Muscle layer of duodenum (tissue), 2 donors: ENCODE results near the gene ACOX3.

ENCODE experiments used
- H3K27ac ChIP-seq: one replicate; pipeline ENCODE4 v1.7.0; 2013; ENCODE audit warnings: mild to moderate bottlenecking, low read length
- H3K27me3 ChIP-seq: one replicate; pipeline ENCODE4 v1.7.0; 2013; ENCODE audit warnings: low read depth, mild to moderate bottlenecking, control low read depth, low read length
- H3K36me3 ChIP-seq, 2 donors: one replicate each; pipeline ENCODE4 v1.7.0; 2013; ENCODE audit warnings: low read length in 2 of 2, control low read depth in 1 of 2, mild to moderate bottlenecking in 1 of 2; ENCODE audit not compliant: insufficient read depth in 2 of 2, control insufficient read depth in 1 of 2
- H3K4me1 ChIP-seq, 2 donors: one replicate each; pipeline ENCODE4 v1.7.0; 2013; ENCODE audit warnings: low read length in 2 of 2, mild to moderate bottlenecking in 2 of 2, control low read depth in 1 of 2, moderate library complexity in 1 of 2; ENCODE audit not compliant: insufficient read depth in 2 of 2, control insufficient read depth in 1 of 2
- H3K4me3 ChIP-seq, 2 donors: one replicate each; pipeline ENCODE4 v1.7.0; 2013; ENCODE audit warnings: low read length in 2 of 2, low read depth in 1 of 2, mild to moderate bottlenecking in 1 of 2
- H3K9me3 ChIP-seq, 2 donors: one replicate each; pipeline ENCODE4 v1.7.0; 2013; ENCODE audit warnings: low read length in 2 of 2, control low read depth in 1 of 2, mild to moderate bottlenecking in 1 of 2; ENCODE audit not compliant: control insufficient read depth in 1 of 2
- donor health status: healthy.

ACOX3 gene

DNA sequence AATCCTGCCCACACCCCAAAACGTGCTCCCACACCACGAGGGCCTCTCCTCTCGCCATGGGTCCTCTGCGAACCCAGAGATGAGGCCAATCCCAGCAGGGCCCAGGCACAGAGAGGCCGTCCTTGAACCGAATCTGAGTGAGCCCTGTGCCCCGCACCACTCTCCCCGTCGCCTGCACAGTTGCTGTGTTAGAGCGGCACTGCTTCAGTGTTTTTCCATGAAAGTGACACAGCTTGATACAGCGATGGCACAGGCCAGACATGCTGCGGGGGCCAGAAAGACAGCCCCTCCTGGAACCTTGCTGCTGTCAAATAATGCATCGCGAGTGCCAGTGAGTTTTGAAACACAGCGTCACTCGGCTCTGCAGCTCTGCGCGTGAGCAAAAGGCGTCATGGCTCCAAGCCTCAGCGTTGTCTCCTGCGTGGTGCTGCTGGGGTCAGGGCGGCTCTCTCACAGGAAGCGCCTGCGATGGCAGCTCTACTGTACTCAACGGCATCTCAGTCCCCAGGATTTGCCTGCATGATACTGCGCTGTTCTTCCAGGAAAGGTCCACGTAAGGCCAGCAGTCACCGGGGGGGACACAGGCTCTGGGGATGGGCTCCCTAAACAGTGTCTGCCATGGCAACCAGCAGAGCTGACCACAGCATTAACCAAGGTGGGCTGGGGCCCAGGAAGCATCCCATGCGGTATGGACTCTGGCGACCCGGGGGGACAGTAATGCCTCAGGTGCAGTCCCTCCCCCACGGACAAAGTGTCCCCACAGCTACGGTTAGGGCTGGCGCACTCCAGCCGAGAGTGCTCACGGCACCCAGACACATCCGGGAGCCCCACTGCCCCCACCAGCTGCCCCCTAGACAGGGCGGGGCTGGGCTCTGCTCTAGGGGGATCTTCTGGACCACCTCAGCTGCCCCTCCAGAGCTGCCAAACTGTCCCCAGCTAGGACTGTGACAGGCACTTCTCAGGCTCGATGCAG lies 63.1 kb downstream of the ACOX3 start:
- peaks cover 14 to 56% of the 10 kb centered on the region in 2 donors for H3K36me3 ChIP-seq
- H3K27me3 ChIP-seq, result no peaks in the 10 kb centered on the region

DNA sequence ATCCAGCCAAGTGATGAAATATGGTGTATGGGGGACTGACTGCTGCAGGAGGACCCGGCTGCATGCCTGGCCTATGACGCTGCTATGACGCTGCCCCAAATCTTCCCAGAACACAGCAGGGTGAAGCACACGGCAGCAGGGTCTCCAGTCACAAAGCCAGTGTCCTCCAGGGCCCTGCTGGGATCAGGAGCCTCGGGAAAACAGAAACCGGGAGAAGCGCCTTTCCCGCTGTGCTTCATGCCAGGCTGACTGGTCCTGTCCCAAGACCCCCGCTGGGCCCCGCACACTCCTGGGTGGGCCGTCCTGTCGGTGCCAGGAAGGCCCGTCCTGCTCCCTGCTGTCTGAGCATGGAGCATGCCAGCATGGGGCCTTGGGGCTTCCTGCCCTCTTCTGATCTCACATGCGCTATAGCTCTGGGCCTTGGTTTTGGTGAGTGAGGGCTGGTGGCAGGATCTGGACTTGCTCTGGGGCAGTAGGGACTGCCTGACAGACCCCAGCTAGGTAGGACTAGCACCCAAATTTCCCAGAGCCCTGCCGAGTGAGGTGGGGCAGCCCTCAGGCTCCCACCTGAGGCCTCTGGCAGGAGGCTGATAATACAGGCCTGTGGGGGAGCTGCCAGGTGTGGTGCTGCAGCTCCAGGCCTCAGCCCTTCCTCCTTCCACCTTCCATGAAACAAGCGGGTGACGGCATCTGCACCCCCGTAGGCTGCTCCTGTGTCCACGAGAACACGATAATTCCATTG lies 64.0 kb downstream of the ACOX3 start:
- H3K36me3 ChIP-seq, result peaks cover 14 to 63% of the 10 kb centered on the region in 2 donors
- H3K4me3 ChIP-seq, result no peak overlapping the region
- H3K9me3 ChIP-seq, result no peaks in the 10 kb centered on the region
- no peaks in the 10 kb centered on the region for H3K27me3 ChIP-seq
- no peaks in the 10 kb centered on the region for H3K4me1 ChIP-seq
- H3K27ac ChIP-seq, result no peak overlapping the region

More for the DNA sequence above, 63.1 kb downstream of the ACOX3 start:
- Histone ChIP-seq H3K9me3 (no peaks in the 10 kb centered on the region), H3K4me1 (no peaks in the 10 kb centered on the region), H3K4me3 (no peak overlapping the region), H3K27ac (no peak overlapping the region)

DNA sequence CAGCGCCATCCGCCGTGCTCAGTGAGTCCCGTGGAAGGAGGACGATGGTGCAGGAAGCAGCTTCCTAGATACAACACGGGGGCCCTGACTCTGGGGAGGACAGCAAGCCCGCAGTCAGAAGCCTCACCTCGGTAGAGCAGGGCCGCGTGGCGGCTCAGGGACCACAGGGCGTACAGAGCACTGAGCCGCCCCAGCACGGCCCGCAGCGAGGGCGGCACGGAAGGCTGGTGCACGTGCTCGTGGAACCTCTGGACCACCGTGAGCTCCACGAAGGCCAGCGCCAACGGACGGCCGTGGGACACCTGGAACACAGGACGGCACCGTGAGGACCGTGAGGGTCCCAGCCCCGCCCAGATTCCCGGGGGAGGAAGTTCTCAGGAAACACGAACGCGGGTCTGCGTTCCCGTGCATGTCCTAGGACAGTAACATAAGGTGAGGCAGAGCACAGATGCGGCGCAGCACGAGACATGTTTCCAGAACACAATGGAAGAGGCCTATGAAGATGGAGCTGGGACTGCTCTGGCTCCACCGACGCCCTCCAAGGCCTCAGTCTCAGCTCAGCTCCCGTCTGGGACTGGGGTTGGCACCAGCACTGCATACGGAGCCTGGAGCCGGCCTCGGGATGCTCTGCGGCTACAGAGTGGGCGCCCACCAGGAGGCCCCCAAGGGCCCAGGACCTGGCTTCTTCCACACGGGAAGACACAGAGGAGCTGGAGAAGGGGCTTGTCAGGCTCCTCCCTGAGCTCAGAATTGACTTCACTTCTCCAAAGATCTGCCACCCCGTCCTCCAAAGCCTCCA lies 65.5 kb downstream of the ACOX3 start:
- peaks cover 4 to 54% of the 10 kb centered on the region in 2 donors for H3K36me3 ChIP-seq
- H3K4me1 ChIP-seq, result no peaks in the 10 kb centered on the region
- no peak overlapping the region for H3K4me3 ChIP-seq
- no peaks in the 10 kb centered on the region for H3K9me3 ChIP-seq
- H3K27me3 ChIP-seq, result no peaks in the 10 kb centered on the region
- H3K27ac ChIP-seq, result no peak overlapping the region

DNA sequence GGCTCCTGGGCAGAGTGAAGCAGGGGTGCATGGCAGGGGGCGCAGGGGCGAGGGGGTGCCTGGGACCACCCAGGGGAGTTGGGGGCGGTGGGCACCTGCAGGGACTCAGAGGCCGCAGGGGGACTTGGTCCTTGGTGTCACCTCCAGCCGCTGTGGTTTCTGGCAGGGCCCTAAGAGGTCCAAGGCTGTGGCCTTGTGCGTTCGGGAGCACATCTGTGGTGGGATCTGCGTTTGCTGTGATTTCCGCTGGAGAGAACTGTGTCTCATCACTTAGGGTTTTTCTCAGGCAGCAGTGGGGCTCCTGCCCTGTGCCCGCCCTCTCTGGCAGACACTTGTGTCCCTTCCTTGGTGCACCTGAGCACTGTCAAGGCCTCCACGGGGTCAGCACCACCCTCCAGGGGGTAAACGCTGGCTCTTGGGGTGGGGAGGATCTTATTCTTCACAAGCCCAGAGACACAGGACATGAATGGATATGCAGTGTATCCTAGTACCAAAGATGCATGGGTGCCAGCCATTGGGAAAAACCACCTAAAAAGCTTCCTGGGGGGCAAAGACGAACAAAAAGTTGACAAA lies 66.5 kb downstream of the ACOX3 start:
- Histone ChIP-seq H3K4me1 (no peaks in the 10 kb centered on the region), H3K27me3 (no peaks in the 10 kb centered on the region), H3K27ac (no peak overlapping the region), H3K36me3 (peaks cover 4 to 50% of the 10 kb centered on the region in 2 donors), H3K9me3 (no peaks in the 10 kb centered on the region), H3K4me3 (no peak overlapping the region)

DNA sequence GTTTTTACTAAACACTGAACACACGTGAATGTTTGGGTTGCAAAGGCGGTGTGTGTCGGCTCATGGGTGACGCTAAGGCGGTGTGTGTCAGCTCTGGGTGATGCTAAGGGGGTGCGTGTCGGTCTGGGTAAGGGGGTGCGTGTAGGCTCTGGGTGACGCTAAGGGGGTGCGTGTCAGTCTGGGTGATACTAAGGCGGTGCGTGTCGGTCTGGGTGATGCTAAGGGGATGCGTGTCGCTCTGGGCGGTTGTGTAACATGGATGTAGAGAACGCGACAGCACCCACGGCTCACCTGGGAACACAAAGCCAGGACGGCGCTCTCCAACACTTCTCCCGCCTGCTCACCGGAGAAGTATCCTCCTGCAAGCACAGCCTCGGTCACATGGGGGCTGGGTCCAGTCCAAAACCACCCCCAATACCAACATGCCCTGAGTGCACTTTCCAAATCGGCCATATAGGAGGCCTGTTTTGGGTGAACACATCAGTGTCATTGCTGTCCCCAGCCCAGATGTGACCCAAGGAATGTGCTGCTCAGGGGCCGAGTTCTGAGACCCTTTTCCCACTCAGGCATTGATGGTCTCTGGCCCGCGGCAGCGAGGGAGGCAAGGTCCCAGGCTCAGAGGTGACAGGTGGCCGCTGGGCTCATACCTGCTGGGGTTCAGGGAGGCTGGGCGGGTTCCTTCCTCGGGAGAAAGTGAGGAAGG lies 67.1 kb downstream of the ACOX3 start:
- H3K4me1 ChIP-seq, result no peaks in the 10 kb centered on the region
- H3K27me3 ChIP-seq, result no peaks in the 10 kb centered on the region
- H3K9me3 ChIP-seq, result no peaks in the 10 kb centered on the region
- no peak overlapping the region for H3K27ac ChIP-seq
- H3K4me3 ChIP-seq, result no peak overlapping the region
- H3K36me3 ChIP-seq, result peaks cover 0 to 44% of the 10 kb centered on the region in 2 donors

DNA sequence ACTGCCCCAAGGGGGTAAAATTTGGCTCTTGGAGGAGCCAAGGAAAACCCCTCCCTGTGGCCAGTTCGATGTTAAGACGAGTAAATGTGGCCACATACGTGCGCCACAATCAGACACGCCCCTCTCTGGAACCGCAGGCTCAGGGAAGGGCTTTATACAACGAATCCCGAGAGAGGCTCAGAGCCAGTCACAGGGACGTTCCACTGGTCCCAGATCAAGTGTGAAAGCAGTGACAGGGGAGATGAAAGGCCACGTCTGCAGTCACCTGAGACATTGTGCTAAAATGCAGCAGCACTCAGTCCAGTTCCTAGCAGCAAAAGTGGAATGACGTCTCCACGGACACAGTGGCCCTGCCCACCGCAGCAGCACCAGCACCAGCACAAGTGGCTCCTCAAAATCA lies 68.0 kb downstream of the ACOX3 start:
- Histone ChIP-seq H3K36me3 (peaks cover 0 to 35% of the 10 kb centered on the region in 2 donors), H3K9me3 (no peaks in the 10 kb centered on the region), H3K4me1 (no peaks in the 10 kb centered on the region), H3K27ac (no peak overlapping the region), H3K27me3 (no peaks in the 10 kb centered on the region), H3K4me3 (no peak overlapping the region)

DNA sequence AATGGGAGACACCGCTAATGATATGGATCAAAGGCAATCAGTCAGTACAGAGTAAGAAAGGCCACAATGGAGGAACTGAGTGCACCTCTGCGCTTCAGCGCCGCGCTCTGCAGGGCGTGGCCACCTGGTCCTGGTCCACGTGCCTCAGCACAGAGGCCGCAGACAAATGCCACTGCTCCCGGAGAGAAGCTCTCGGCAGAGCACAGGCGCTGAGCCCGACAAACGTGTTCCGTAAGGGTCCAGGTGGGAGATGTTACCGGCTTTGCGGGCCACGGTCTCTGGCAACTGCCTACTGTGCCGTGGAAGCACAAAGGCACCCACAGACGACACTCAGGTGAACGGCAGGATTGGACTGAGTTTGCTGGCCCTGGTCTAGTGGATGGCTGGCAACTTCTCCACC lies 68.9 kb downstream of the ACOX3 start:
- no peaks in the 10 kb centered on the region for H3K4me1 ChIP-seq

DNA sequence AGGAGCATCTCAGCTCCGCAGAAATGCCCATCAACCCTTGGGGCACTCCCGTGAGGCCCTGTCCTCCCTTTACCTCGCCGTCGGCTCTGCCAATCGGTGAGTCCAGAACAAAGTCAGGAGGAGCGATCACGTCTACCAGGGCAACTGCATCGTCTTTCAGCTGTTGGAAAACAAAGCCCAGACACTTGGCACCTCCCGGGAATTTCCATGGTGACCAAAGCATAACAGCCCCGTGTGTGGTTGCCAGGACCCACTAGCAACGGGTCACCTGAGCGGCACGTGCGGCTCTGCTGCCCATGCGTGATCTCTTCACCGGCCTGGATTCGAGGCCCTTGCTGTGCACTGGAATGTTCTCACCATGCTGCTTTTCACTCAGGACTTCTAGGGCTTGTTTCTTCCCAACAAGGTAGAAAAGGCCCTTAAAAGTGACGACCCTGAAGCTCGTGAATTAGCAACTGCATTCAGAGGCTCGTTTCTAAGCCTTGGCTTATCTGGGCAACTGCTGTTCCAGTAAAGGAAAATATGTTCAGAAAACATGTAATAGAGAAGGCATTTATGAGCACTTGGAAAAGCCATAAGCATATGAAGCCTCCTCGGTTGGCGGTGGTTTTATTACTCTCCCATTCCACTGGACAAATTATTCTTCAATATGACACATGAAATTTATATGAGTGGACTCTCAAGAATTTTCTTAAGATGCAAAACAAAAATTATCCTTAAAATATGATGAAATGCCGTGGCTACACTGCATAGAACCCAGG lies 69.5 kb downstream of the ACOX3 start:
- H3K4me3 ChIP-seq, result no peak overlapping the region
- no peak overlapping the region for H3K27ac ChIP-seq
- H3K9me3 ChIP-seq, result no peaks in the 10 kb centered on the region
- no peaks in the 10 kb centered on the region for H3K4me1 ChIP-seq
- H3K36me3 ChIP-seq, result peaks cover 6 to 32% of the 10 kb centered on the region in 2 donors
- no peaks in the 10 kb centered on the region for H3K27me3 ChIP-seq

More for the DNA sequence above, 68.9 kb downstream of the ACOX3 start:
- H3K9me3 ChIP-seq, result no peaks in the 10 kb centered on the region
- H3K27me3 ChIP-seq, result no peaks in the 10 kb centered on the region
- H3K4me3 ChIP-seq, result no peak overlapping the region
- H3K36me3 ChIP-seq, result peaks cover 2 to 33% of the 10 kb centered on the region in 2 donors
- no peak overlapping the region for H3K27ac ChIP-seq

DNA sequence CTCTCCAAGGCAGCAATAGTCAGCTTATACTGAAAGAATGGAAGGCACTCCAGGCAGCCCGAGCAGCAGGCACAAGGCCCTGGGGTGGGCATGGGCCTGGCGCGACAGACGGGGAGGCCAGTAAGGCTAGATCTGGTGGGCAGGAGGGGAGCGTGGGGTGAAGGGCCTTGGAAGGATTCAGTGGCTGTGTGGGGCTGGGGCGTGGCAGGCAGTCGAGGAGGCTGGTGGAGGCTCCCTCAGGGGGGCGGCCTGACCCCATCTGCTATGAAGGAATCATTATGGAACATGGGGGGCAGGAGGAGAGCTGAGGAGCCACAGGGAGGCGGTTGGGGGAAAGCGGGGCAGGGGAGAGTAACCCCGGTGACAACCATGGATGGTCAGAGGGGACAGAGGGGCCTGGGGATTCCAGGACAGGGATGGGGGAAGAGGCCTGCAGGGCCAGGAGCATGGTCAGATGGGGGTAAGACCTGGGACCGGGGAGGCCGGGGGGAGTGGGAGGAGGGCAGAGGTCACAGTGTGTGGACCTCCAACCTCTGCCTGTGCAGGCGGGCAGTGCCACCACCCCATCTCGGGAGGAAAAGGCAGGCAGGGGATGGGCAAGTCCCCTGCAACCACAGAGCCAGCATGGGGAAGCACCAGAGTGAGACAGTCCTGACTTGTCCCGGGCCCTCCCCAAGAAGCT lies 70.3 kb downstream of the ACOX3 start:
- Histone ChIP-seq H3K4me3 (no peak overlapping the region), H3K4me1 (no peaks in the 10 kb centered on the region), H3K9me3 (no peaks in the 10 kb centered on the region), H3K36me3 (peaks cover 14 to 39% of the 10 kb centered on the region in 2 donors), H3K27me3 (no peaks in the 10 kb centered on the region), H3K27ac (no peak overlapping the region)
